IMR-90 (cell line): ENCODE data around the gene CEP72. TPM values are rescaled to one million over a fixed set of nuclear protein-coding genes. Genes with fewer than 3 reads are reported as not detected.

Experiments
- ATAC-seq: fragments of 200-7000 bp; cut with Tn5 transposase; 2 replicates; pipeline ENCODE4 v1.9.1; 2020; ENCODE audit warnings: low read depth, mild to moderate bottlenecking, moderate library complexity
- BruUV-seq: library from RNA; stranded (reverse); fragments of 400-500 nt; replicated peaks from 2 replicates; lab custom pipeline; 2021; lab: Mats Ljungman, UMichigan
- CTCF ChIA-PET: fragments of 300-600 bp; formaldehyde crosslinking; extraction: SDS; loops from one replicate; lab custom pipeline; 2021; ENCODE audit warnings: antibody characterized with exemption; lab: Yijun Ruan, JAX
- POLR2A ChIA-PET: fragments of 300-600 bp; sonication (Branson Sonifier 250); formaldehyde crosslinking; loops from one replicate; lab custom pipeline; 2022; ENCODE audit warnings: antibody characterized with exemption; ENCODE audit not compliant: unreplicated experiment; lab: Charles Lee
- DNase-seq: peaks from one replicate; pipeline ENCODE4 v3.0.0; 2013
- H2AFZ ChIP-seq: replicated peaks from 2 replicates; pipeline ENCODE3; 2013; ENCODE audit warnings: low read length, mild to moderate bottlenecking; ENCODE audit not compliant: poor library complexity
- H2AK5ac ChIP-seq: 2 replicates; pipeline ENCODE4 v1.6.1; 2013; ENCODE audit warnings: low read depth, low read length, inconsistent platforms
- H2AK9ac ChIP-seq: replicated peaks from 2 replicates; pipeline ENCODE3; 2013; ENCODE audit warnings: mild to moderate bottlenecking, low read depth, low read length, moderate library complexity; ENCODE audit not compliant: poor library complexity
- H2BK120ac ChIP-seq: 2 replicates; pipeline ENCODE4 v1.6.1; 2013; ENCODE audit warnings: low read depth, low read length, inconsistent platforms
- H2BK15ac ChIP-seq: 3 replicates; pipeline ENCODE4 v1.6.1; 2013; ENCODE audit warnings: low read depth, low read length, inconsistent platforms
- H2BK20ac ChIP-seq: 2 replicates; pipeline ENCODE4 v1.6.1; 2013; ENCODE audit warnings: low read depth, mild to moderate bottlenecking, inconsistent platforms, low read length, moderate library complexity
- H2BK5ac ChIP-seq: 2 replicates; pipeline ENCODE4 v1.6.1; 2013; ENCODE audit warnings: mild to moderate bottlenecking, low read depth, low read length, inconsistent platforms; ENCODE audit not compliant: poor library complexity, severe bottlenecking
- H3K14ac ChIP-seq: replicated peaks from 2 replicates; pipeline ENCODE4 v1.6.1; 2013; ENCODE audit warnings: low read depth, low read length, inconsistent platforms
- H3K18ac ChIP-seq: 2 replicates; pipeline ENCODE4 v1.6.1; 2013; ENCODE audit warnings: low read depth, low read length, control low read depth
- H3K23ac ChIP-seq: 2 replicates; pipeline ENCODE4 v1.6.1; 2013; ENCODE audit warnings: low read depth, low read length, inconsistent platforms
- H3K27ac ChIP-seq: 2 replicates; pipeline ENCODE4 v1.5.1; 2013; ENCODE audit warnings: mild to moderate bottlenecking, control low read depth, low read length; ENCODE audit not compliant: insufficient read depth
- H3K27me3 ChIP-seq: 2 replicates; pipeline ENCODE4 v1.6.1; 2013; ENCODE audit warnings: low read length; ENCODE audit not compliant: control insufficient read depth, insufficient read depth
- H3K36me3 ChIP-seq: 2 replicates; pipeline ENCODE4 v1.6.1; 2013; ENCODE audit warnings: low read length, mixed read lengths; ENCODE audit not compliant: control insufficient read depth, insufficient read depth
- H3K4ac ChIP-seq: 2 replicates; pipeline ENCODE4 v1.6.1; 2013; ENCODE audit warnings: low read depth, low read length, inconsistent platforms
- H3K4me1 ChIP-seq: 2 replicates; pipeline ENCODE4 v1.6.1; 2013; ENCODE audit warnings: low read length, mixed read lengths; ENCODE audit not compliant: control insufficient read depth, insufficient read depth
- H3K4me2 ChIP-seq: 2 replicates; pipeline ENCODE4 v1.6.1; 2013; ENCODE audit warnings: low read depth, mild to moderate bottlenecking, control low read depth, low read length, moderate library complexity
- H3K4me3 ChIP-seq: 2 replicates; pipeline ENCODE4 v1.5.1; 2013; ENCODE audit warnings: low read depth, mild to moderate bottlenecking, control low read depth, low read length, moderate library complexity; ENCODE audit not compliant: insufficient read depth
- H3K56ac ChIP-seq: 2 replicates; pipeline ENCODE4 v1.6.1; 2013; ENCODE audit warnings: low read length, inconsistent platforms; ENCODE audit not compliant: insufficient read depth; ENCODE audit errors: extremely low read depth
- H3K79me1 ChIP-seq, 2 experiments: 2 replicates each; pipeline ENCODE4 v1.6.1; 2013; ENCODE audit warnings: low read length in 2 of 2, inconsistent platforms in 1 of 2, low read depth in 1 of 2
- H3K9ac ChIP-seq: 2 replicates; pipeline ENCODE4 v1.6.1; 2013; ENCODE audit warnings: low read depth, low read length, control low read depth
- H3K9me1 ChIP-seq: 2 replicates; pipeline ENCODE4 v1.6.1; 2013; ENCODE audit warnings: low read length, inconsistent platforms; ENCODE audit not compliant: insufficient read depth
- H3K9me3 ChIP-seq: 2 replicates; pipeline ENCODE4 v1.6.1; 2013; ENCODE audit warnings: low read length; ENCODE audit not compliant: control insufficient read depth, insufficient read depth
- H4K20me1 ChIP-seq: 2 replicates; pipeline ENCODE4 v1.6.1; 2013; ENCODE audit warnings: low read length, inconsistent platforms; ENCODE audit not compliant: insufficient read depth
- H4K5ac ChIP-seq: 2 replicates; pipeline ENCODE4 v1.6.1; 2013; ENCODE audit warnings: mild to moderate bottlenecking, low read depth, low read length, control low read depth
- H4K8ac ChIP-seq, 2 experiments: 2 replicates each; pipeline ENCODE4 v1.6.1; 2013; ENCODE audit warnings: low read depth in 2 of 2, low read length in 2 of 2, control low read depth in 1 of 2, inconsistent platforms in 1 of 2
- H4K91ac ChIP-seq: 2 replicates; pipeline ENCODE4 v1.6.1; 2013; ENCODE audit warnings: low read depth, low read length, inconsistent platforms; ENCODE audit not compliant: insufficient read depth
- BHLHE40 ChIP-seq: fragments of 150-350 bp; IDR thresholded peaks from 2 replicates; pipeline ENCODE4 v1.6.1; 2016; ENCODE audit warnings: mild to moderate bottlenecking, low read depth, low read length
- CEBPB ChIP-seq: IDR thresholded peaks from 2 replicates; pipeline ENCODE4 v1.6.1; 2012; ENCODE audit warnings: low read depth, low read length, improper control_type of control experiment
- CHD1 ChIP-seq: IDR thresholded peaks from 2 replicates; pipeline ENCODE4 v1.6.1; 2012; ENCODE audit warnings: low read depth, low read length, improper control_type of control experiment
- CTCF ChIP-seq: conservative IDR thresholded peaks from 2 replicates; pipeline ENCODE4 v1.5.1; 2012; ENCODE audit warnings: mild to moderate bottlenecking, low read depth, low read length, improper control_type of control experiment
- ELK1 ChIP-seq: fragments of 150-350 bp; IDR thresholded peaks from 2 replicates; pipeline ENCODE4 v1.6.1; 2016; ENCODE audit warnings: low read depth, mild to moderate bottlenecking, low read length, moderate library complexity, borderline replicate concordance
- FOS ChIP-seq: fragments of 150-350 bp; IDR thresholded peaks from 2 replicates; pipeline ENCODE4 v1.6.1; 2016; ENCODE audit warnings: low read depth, low read length
- MAFK ChIP-seq: IDR thresholded peaks from 2 replicates; pipeline ENCODE4 v1.6.1; 2012; ENCODE audit warnings: low read depth, low read length, improper control_type of control experiment
- MAZ ChIP-seq: IDR thresholded peaks from 2 replicates; pipeline ENCODE4 v1.6.1; 2012; ENCODE audit warnings: low read depth, mild to moderate bottlenecking, low read length, improper control_type of control experiment, moderate library complexity, borderline replicate concordance
- MXI1 ChIP-seq: IDR thresholded peaks from 2 replicates; pipeline ENCODE4 v1.6.1; 2012; ENCODE audit warnings: low read depth, mild to moderate bottlenecking, low read length, moderate library complexity, borderline replicate concordance
- POLR2A ChIP-seq: IDR thresholded peaks from 2 replicates; pipeline ENCODE4 v1.6.1; 2012; ENCODE audit warnings: mild to moderate bottlenecking, low read depth, low read length
- RAD21 ChIP-seq: IDR thresholded peaks from 2 replicates; pipeline ENCODE4 v1.6.1; 2012; ENCODE audit warnings: low read length, improper control_type of control experiment
- RCOR1 ChIP-seq: IDR thresholded peaks from 2 replicates; pipeline ENCODE4 v1.6.1; 2012; ENCODE audit warnings: mild to moderate bottlenecking, low read length, improper control_type of control experiment; ENCODE audit not compliant: insufficient replicate concordance
- RFX5 ChIP-seq: IDR thresholded peaks from 2 replicates; pipeline ENCODE4 v1.8.0; 2012; ENCODE audit warnings: low read depth, mild to moderate bottlenecking, low read length, moderate library complexity
- USF2 ChIP-seq: fragments of 150-350 bp; IDR thresholded peaks from 2 replicates; pipeline ENCODE4 v1.6.1; 2017; ENCODE audit warnings: mild to moderate bottlenecking, antibody characterized with exemption, low read length, low read depth
- WGBS, 2 experiments: methylation state at CpG; one replicate each; pipeline versions ENCODE4 v1.1.5 to v1.1.7; 2013; ENCODE audit warnings: missing lambda C conversion rate in 2 of 2; ENCODE audit not compliant: insufficient read length in 1 of 2; ENCODE audit errors: extremely low coverage in 2 of 2; 5-methylcytosine and 5-hydroxymethylcytosine counted together
- dilution Hi-C: fragments of 300-500 bp; cut with HindIII; formaldehyde crosslinking; loops from one replicate; pipeline ENCODE4 v1.14.3; 2018; ENCODE audit warnings: low sequenced_read_pairs; ENCODE audit not compliant: unreplicated experiment
- in situ Hi-C: fragments of 300-500 bp; cut with MboI; formaldehyde crosslinking; loops from 3 replicates; pipeline ENCODE4 v1.14.3; 2019; ENCODE audit warnings: low sequenced_read_pairs, inconsistent platforms, mixed read lengths
- intact Hi-C: fragments of 100-400 bp; cut with micrococcal nuclease; formaldehyde crosslinking; loops from 2 replicates; pipeline ENCODE4 v1.10.0; 2022
- polyA plus RNA-seq, 3 experiments: library from polyadenylated mRNA; depleted of rRNA; stranded (reverse); fragments of >200 nt; gene quantifications; 2 replicates each; pipeline ENCODE4 v1.2.3, GENCODE V29; 2012; ENCODE audit warnings: low replicate concordance in 1 of 3
- total RNA-seq: library from RNA; depleted of rRNA; stranded (reverse); fragments of >200 nt; gene quantifications from 2 replicates; pipeline ENCODE4 v1.2.3, GENCODE V29; 2012

CEP72 gene
- total and polyA plus RNA-seq, 2 of the 4 experiments (the other 2 are of a cell fraction) = 2.9 to 4.3 TPM

- Histone ChIP-seq H3K4ac (no peak overlapping the region), H2BK5ac (no peak overlapping the region), H4K8ac (no peak overlapping the region), H3K23ac (no peak overlapping the region), H3K56ac (no peak overlapping the region), H2AFZ (no peak overlapping the region), H3K4me3 (no peak overlapping the region), H2BK20ac (no peak overlapping the region), H3K4me1 (no peaks in the 10 kb centered on the region), H3K79me1 (no peaks in the 10 kb centered on the region), H4K5ac (no peak overlapping the region), H3K9ac (no peak overlapping the region), H3K27ac (no peak overlapping the region), H2AK5ac (no peak overlapping the region), H3K14ac (no peak overlapping the region), H2BK15ac (no peak overlapping the region), H3K36me3 (peaks cover 24% of the 10 kb centered on the region), H3K9me3 (no peaks in the 10 kb centered on the region; the same call in 1 of the 2 replicates), H3K18ac (no peak overlapping the region), H3K27me3 (no peaks in the 10 kb centered on the region), H4K20me1 (no peaks in the 10 kb centered on the region), H2AK9ac (peak overlapping the region; percentile 65), H3K4me2 (no peak overlapping the region), H3K9me1 (no peaks in the 10 kb centered on the region), H2BK120ac (no peak overlapping the region), H4K91ac (no peak overlapping the region)
- CTCF ChIA-PET = no interaction called here
- POLR2A ChIA-PET = no interaction called here
- BruUV-seq = no TSS peak
- 94% methylated on average over 10 of the region's 20 CpGs; no CpG with 5 or more reads in 1 of the 2 experiments for WGBS, 2 experiments
- in situ Hi-C loops (no loop called here), dilution Hi-C loops (no loop called here), intact Hi-C loops (no loop called here)
- DNase-seq (no peak), ATAC-seq (no peak)
- TF ChIP-seq CEBPB (no peak), MAFK (no peak), RFX5 (no peak), RAD21 (no peak), RCOR1 (no peak), MAZ (no peak), CHD1 (no peak), ELK1 (no peak), MXI1 (no peak), FOS (no peak), CTCF (no peak), USF2 (no peak), POLR2A (no peak), BHLHE40 (no peak)
Measured at GRCh38 chr5:639584-640213, 27.6 kb downstream of the CEP72 start.
